Jurkat, Clone E6-1 (cell line): ENCODE data around the gene HPN.

Source experiments
- DNase-seq: peaks from one replicate; pipeline ENCODE4 v3.0.0-alpha.2; 2011; ENCODE audit warnings: low read depth, low spot score
- H3K4me3 ChIP-seq: 2 replicates; pipeline ENCODE4 v1.5.1; 2011; ENCODE audit warnings: mild to moderate bottlenecking, low read length, control low read depth, moderate library complexity

HPN gene

GRCh38 chr19:35110974-35111373, 69.5 kb downstream of the HPN start:
- H3K4me3 ChIP-seq, result no peak overlapping the region
- DNase-seq, result no peak

GRCh38 chr19:35112995-35113688, 71.6 kb downstream of the HPN start:
- DNase-seq, result no peak
- no peak overlapping the region for H3K4me3 ChIP-seq

GRCh38 chr19:35114353-35115176, 73.0 kb downstream of the HPN start:
- peak overlapping the region; percentile 33 for H3K4me3 ChIP-seq
- peak; percentile 65 for DNase-seq

- no peak for DNase-seq
- peak within 1 kb of the TSS; percentile 33 for H3K4me3 ChIP-seq
Measured at GRCh38 chr19:35115177-35115951, 73.8 kb downstream of the HPN start, which contains the start of gene FXYD3. Gene FXYD3, plus strand, starts transcription at chr19:35115823. Its CDS starts 3,554 bp downstream, at chr19:35119377.
